Suprapubic skin (tissue), 3 donors: ENCODE results near the gene SLC2A13.
A peak's percentile ranks its signal among the peaks of the same experiment; 100 is the strongest.

Experiments used
- POLR2A ChIP-seq, 2 donors: fragments of 450-650 bp; IDR thresholded peaks; one replicate each; pipeline ENCODE4 v1.6.1; 2017; ENCODE audit warnings: antibody characterized with exemption in 2 of 2, mild to moderate bottlenecking in 2 of 2, moderate library complexity in 2 of 2
- TF ChIP-seq, protein P1 (sequence below), 2 donors: fragments of 200-600 bp in 1 of 2; fragments of 450-650 bp in 1 of 2; sonication (generic) in 1 of 2; IDR thresholded peaks; one replicate each; pipeline ENCODE4 v1.5.1; 2016 to 2019; ENCODE audit warnings: antibody characterized with exemption in 2 of 2, mild to moderate bottlenecking in 1 of 2, moderate library complexity in 1 of 2

GRCh38 chr12:39990122-39991101 is 115.5 kb downstream of the SLC2A13 start:
- TF ChIP-seq, protein P1, sequence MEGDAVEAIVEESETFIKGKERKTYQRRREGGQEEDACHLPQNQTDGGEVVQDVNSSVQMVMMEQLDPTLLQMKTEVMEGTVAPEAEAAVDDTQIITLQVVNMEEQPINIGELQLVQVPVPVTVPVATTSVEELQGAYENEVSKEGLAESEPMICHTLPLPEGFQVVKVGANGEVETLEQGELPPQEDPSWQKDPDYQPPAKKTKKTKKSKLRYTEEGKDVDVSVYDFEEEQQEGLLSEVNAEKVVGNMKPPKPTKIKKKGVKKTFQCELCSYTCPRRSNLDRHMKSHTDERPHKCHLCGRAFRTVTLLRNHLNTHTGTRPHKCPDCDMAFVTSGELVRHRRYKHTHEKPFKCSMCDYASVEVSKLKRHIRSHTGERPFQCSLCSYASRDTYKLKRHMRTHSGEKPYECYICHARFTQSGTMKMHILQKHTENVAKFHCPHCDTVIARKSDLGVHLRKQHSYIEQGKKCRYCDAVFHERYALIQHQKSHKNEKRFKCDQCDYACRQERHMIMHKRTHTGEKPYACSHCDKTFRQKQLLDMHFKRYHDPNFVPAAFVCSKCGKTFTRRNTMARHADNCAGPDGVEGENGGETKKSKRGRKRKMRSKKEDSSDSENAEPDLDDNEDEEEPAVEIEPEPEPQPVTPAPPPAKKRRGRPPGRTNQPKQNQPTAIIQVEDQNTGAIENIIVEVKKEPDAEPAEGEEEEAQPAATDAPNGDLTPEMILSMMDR (IDR thresholded peaks at IDR 0.05) = peak; percentile 57 to 59
- TF ChIP-seq POLR2A (IDR thresholded peaks at IDR 0.05) = no peak
